Type B pancreatic cell (in vitro differentiated cells): Measurements from ENCODE around the gene TMEM74B. TPM values are rescaled to one million over a fixed set of nuclear protein-coding genes. Genes with fewer than 3 reads are reported as not detected.

Experiments used
- DNase-seq: peaks from one replicate; pipeline ENCODE4 v3.0.0; 2021; ENCODE audit warnings: mixed read lengths; ENCODE audit not compliant: unreplicated experiment; ENCODE audit errors: extremely low spot score
- H3K27ac Mint-ChIP-seq: 2 replicates; pipeline ENCODE4 v1.8.0; 2021; ENCODE audit warnings: mild to moderate bottlenecking, mixed read lengths
- H3K27me3 Mint-ChIP-seq: 2 replicates; pipeline ENCODE4 v1.8.0; 2021; ENCODE audit warnings: mixed read lengths
- H3K36me3 Mint-ChIP-seq: 2 replicates; pipeline ENCODE4 v1.8.0; 2021; ENCODE audit warnings: mixed read lengths
- H3K4me1 Mint-ChIP-seq: one replicate; pipeline ENCODE4 v1.8.0; 2021; ENCODE audit warnings: mixed read lengths; ENCODE audit not compliant: unreplicated experiment
- H3K4me3 Mint-ChIP-seq: 2 replicates; pipeline ENCODE4 v1.8.0; 2021; ENCODE audit warnings: mild to moderate bottlenecking, mixed read lengths
- H3K9me3 Mint-ChIP-seq: 2 replicates; pipeline ENCODE4 v1.8.0; 2021; ENCODE audit warnings: mixed read lengths
- CTCF ChIP-seq: fragments of 200-600 bp; sonication (generic); conservative IDR thresholded peaks from 2 replicates; pipeline ENCODE4 v1.5.0; 2021; ENCODE audit warnings: antibody characterized with exemption, mild to moderate bottlenecking
- total RNA-seq: library from RNA; stranded (reverse); gene quantifications from 2 replicates; pipeline ENCODE4 v1.2.1, GENCODE V29; 2021; ENCODE audit warnings: low replicate concordance

TMEM74B gene
- total RNA-seq, 1 donor from 2014 or later = 12.0 TPM

- no peak overlapping the region for H3K4me3 Mint-ChIP-seq
- peaks cover 26% of the 10 kb centered on the region for H3K27me3 Mint-ChIP-seq
- H3K9me3 Mint-ChIP-seq = no peaks in the 10 kb centered on the region
- no peak for DNase-seq
- H3K27ac Mint-ChIP-seq = no peak overlapping the region
- H3K36me3 Mint-ChIP-seq = no peaks in the 10 kb centered on the region
- TF ChIP-seq CTCF = no peak
- peaks cover 4% of the 10 kb centered on the region for H3K4me1 Mint-ChIP-seq
Observed at GRCh38 chr20:1206366-1207148, 21.8 kb upstream of the TMEM74B start.

DNA sequence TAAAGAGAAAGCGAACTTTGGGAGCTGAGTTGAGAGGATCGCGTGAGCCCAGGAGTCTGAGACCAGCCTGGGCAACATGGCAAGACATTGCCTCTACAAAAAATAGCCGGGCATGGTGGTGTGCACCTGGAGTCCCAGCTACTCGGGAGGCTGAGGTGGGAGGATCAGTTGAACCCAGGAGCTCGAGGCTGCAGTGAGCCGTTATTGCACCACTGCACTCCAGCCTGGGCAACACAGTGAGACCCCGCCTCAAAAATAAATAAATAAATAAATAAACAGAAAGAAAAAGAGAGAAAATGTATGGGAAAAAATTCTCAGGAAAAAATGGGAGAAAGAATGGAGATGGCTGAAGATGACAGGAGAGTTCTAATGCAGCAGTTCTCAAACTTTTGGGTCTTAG, 21.0 kb upstream of the TMEM74B start:
- no peak overlapping the region for H3K4me3 Mint-ChIP-seq
- peaks cover 4% of the 10 kb centered on the region for H3K4me1 Mint-ChIP-seq
- no peaks in the 10 kb centered on the region for H3K9me3 Mint-ChIP-seq
- no peak overlapping the region for H3K27ac Mint-ChIP-seq
- no peak for TF ChIP-seq CTCF
- no peak for DNase-seq
- H3K27me3 Mint-ChIP-seq = peaks cover 26% of the 10 kb centered on the region
- H3K36me3 Mint-ChIP-seq = no peaks in the 10 kb centered on the region

GRCh38 chr20:1204576-1204975, 19.8 kb upstream of the TMEM74B start:
- no peaks in the 10 kb centered on the region for H3K9me3 Mint-ChIP-seq
- H3K27me3 Mint-ChIP-seq = peaks cover 24% of the 10 kb centered on the region
- H3K27ac Mint-ChIP-seq = no peak overlapping the region
- peaks cover 4% of the 10 kb centered on the region for H3K4me1 Mint-ChIP-seq
- TF ChIP-seq CTCF = no peak
- H3K36me3 Mint-ChIP-seq = no peaks in the 10 kb centered on the region
- no peak overlapping the region for H3K4me3 Mint-ChIP-seq
- no peak for DNase-seq

DNA sequence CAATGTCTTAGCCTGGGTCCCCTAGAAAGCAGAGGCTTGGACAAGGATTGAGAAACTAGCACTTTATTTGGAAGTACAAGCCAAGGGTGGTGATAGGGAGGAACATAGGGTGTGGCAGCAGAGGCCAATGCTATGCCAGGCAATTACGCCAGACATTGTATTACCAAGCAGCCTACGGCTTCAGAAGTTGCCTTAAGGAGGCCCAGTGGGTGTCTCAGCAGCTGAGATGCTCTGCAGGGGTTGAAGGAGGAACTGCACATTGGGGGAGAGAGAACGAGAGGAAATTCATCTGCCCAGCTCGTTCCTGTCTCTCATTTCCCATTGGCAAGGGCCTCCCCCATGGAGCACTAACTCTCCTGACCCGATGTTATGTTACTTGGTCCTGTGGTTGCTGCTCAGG, 19.3 kb upstream of the TMEM74B start:
- Mint-ChIP-seq H3K9me3 (no peaks in the 10 kb centered on the region), H3K36me3 (no peaks in the 10 kb centered on the region), H3K4me1 (peaks cover 4% of the 10 kb centered on the region), H3K27me3 (peaks cover 20% of the 10 kb centered on the region), H3K27ac (no peak overlapping the region), H3K4me3 (no peak overlapping the region)
- DNase-seq = no peak
- no peak for TF ChIP-seq CTCF

DNA sequence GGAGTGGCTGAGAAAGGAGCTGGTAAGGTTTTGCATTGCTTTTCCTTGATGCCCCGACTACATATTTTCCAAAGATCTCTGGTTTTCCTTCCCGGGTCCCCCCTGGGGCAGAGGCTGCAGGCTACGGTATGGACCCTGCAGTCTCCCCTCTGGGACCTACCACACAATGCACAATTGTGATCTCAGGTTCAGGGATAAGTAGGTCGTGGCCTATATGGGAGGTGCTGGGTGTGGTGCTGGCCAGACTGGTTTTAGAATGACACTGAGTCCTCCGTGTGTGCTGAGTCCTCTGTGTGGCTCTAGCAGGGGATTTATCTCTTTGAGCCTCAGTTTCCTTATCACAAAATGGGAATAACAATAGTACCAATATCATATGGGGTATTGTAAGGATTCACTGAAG, 18.8 kb upstream of the TMEM74B start:
- H3K27ac Mint-ChIP-seq = no peak overlapping the region
- H3K4me3 Mint-ChIP-seq = no peak overlapping the region
- no peaks in the 10 kb centered on the region for H3K9me3 Mint-ChIP-seq
- H3K27me3 Mint-ChIP-seq = peaks cover 19% of the 10 kb centered on the region
- no peak for TF ChIP-seq CTCF
- no peaks in the 10 kb centered on the region for H3K36me3 Mint-ChIP-seq
- peaks cover 4% of the 10 kb centered on the region for H3K4me1 Mint-ChIP-seq
- DNase-seq = no peak
